NCI-H226 (cell line): ENCODE measurements around the gene LRIT2.
"Not testable (repeated sequence)": the region's sequence is repeated elsewhere in the genome, so short reads cannot be mapped to it uniquely, and the experiment has no call there.

Experiments
- DNase-seq: peaks from one replicate; pipeline ENCODE4 v3.0.0-alpha.2; 2015

The LRIT2 gene

DNA sequence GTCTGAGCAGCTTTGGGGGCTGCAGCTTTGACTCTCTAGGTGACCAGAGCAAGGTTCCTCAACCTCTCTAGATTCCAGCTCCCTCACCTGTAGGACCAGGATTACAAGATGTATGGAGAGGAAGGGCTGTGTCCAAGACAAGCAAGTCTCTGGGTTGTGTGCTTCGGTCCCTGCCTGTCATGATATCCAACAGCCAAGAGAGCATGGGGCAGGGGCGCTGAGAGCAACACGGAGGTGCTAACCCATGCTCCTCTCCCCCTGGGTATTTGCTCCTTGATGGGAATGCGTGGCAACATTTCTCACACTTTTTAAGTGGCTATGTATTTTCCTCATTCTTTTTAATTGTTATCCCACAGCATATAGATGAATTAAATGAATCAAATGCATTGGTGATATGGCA, 20.7 kb downstream of the LRIT2 start:
- DNase-seq, result no peak

DNA sequence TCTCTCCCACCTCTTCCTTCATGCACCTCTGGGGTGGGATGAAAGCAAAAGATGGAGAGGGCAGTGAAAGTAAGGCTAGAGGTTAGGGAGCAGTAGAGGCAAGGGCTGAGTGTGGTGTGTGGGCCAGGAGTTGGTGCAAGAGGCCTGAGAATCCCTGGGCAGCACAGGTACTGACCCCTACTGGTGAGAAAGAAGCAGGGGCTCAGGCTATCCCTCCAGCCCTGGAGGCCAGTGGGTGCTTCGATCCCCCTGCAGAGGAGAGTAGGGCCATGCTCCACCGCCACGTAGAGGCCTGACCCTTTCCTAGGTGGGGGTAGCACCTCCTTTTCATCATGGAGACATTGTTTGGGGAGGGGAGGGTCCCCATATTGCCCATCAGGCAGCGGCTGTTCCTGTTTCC, 21.2 kb downstream of the LRIT2 start:
- DNase-seq, result no peak

- DNase-seq, result no peak
Observed at GRCh38 chr10:84202349-84202748, 23.0 kb downstream of the LRIT2 start.

GRCh38 chr10:84201682-84202081, 23.7 kb downstream of the LRIT2 start:
- no peak for DNase-seq

- DNase-seq, result no peak
Observed at GRCh38 chr10:84201244-84201606, 24.1 kb downstream of the LRIT2 start.

GRCh38 chr10:84200537-84201243, 24.7 kb downstream of the LRIT2 start:
- DNase-seq, result no peak

DNA sequence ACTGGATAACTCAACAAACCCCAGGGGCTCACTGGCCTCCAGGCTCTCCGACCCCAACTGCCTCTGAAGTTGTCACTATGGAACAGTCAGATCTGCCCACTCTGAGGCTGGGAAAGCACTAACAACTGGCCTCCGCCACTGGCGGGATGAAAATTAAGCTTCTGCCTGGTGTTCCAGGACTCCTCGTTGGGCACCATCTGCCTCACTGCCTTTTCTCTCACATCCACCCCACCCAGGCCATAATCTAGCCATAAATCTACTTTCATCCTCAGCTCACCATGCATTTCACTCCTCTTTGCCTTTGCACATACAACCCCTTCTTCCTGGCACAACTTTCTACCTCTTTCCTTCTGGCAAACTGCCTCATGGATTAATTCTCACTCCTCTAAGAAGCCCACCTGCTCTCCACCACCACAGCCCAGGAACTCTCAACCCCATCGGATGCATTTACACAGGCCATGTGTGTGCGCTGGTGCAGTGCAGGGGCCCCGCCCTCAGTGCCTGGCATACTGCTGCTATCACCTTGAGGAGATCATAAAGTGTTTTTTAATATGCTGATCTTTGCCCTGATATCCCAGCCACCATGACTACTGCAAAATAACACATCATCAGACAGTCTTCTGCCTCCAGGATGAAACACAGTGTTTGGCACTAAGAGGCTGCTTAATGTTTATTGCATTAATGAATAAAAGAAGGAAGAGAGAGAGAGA, 27.0 kb downstream of the LRIT2 start:
- DNase-seq, result no peak

DNA sequence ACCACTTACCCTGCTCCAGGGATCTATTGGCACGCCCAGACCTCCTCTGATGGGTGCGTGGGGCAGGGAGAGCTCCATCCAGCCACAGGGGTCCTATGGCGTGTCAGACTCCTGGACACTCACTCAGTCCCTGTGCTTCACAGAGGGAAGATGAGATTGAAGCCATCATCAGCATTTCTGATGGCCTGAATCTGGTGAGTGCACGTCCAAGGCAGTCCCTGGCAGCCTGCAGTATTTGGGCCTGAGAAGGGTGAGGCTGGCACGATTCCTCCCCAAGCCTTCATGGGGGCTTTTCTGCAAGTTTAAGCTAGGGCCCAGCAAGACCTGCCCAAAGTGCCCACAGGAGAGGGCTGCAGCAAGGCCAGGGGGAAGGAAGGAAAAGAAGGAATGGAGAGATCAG, 27.7 kb downstream of the LRIT2 start:
- no peak for DNase-seq

- no peak for DNase-seq
Observed at GRCh38 chr10:84196941-84197340, 28.4 kb downstream of the LRIT2 start.

GRCh38 chr10:84196083-84196482, 29.3 kb downstream of the LRIT2 start:
- no peak for DNase-seq

DNA sequence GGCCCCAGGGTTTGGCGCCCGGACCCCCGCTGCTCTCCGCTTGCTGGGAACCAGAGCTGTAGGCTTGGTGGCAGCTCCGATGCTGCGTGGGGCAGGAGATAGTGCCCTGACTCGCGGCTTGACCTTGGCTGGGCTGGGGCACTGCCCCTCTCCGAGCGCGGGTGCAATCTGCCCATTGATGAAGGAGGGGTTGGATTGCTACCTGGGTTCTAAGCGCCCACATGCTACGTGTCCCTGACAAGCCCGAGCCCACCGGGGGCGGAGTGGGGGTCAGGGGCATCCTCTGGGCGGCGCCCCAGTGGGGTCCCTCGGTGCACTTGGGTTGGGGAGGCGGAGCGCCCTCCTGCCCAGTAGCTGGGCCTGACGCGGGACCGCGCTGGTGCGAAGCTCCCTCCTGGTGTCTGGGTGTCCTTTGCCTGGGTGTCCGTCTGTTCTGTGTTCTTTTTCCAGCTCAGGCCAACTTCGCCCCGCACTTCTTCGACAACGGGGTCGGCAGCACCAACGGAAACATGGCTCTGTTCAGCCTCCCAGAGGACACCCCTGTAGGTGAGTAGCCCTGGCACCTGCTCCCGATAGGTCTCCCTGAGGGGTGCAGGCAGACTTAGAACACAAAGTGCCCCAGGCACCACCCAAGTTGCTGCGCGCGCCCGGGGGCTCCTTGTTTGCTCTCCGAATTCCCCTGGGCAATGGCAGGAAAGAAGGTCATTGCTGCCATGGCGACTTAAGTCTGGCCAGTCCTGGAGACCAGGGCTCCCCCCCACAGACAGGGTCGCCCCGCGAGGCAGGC, 30.1 kb downstream of the LRIT2 start:
- no peak for DNase-seq

GRCh38 chr10:84194424-84195043, 30.8 kb downstream of the LRIT2 start, which contains the start of gene CDHR1:
Gene CDHR1, plus strand, starts transcription at chr10:84194537. Its CDS starts 224 bp downstream, at chr10:84194761.
- no peak for DNase-seq

DNA sequence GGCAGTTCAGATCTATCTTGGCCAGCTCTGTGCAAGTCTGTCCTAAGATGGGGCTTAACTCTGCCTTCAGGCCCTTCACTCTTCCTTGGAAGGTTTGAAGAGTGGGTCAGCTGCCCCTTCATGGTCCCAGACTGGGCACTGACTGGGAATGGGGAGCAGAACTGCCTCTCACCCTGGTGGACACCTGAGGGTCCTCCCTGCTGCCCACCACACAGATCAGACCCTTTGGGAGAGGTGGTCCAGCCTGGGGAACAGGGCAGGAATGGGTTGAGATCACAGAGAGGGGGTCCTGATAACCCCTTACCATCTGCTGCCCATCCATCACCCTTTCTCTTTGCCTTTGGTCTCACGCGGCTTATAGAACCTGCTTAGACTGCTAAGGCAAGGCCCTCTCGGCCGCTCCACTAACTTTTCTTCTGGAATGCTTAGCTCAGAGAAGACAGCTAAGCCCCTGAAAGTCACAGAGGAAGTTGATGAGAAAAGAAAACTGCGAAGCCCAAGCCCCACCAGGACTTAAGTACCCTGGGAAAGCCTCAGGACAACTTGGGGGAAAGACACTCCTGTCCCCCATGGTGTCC, 31.4 kb downstream of the LRIT2 start:
- DNase-seq, result no peak

DNA sequence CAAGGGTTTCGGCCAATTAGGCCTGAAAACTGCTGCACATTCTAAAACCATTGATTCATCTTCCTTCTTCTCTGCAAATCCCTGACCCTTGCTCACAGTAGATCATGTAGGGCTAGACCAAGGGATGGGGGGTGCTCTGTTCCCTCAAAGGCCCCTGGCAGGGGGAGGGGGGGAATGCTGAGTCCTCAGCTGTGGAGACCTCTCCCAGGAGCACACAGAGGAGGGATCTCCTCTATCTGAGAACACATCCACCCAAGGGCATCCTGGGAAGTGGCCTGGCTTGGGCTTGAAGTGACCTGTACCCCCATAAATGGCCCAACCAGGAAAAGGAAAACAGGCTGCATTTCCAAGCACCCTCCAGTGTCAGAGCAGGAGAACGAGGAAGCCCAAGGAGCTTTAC, 32.0 kb downstream of the LRIT2 start:
- no peak for DNase-seq

DNA sequence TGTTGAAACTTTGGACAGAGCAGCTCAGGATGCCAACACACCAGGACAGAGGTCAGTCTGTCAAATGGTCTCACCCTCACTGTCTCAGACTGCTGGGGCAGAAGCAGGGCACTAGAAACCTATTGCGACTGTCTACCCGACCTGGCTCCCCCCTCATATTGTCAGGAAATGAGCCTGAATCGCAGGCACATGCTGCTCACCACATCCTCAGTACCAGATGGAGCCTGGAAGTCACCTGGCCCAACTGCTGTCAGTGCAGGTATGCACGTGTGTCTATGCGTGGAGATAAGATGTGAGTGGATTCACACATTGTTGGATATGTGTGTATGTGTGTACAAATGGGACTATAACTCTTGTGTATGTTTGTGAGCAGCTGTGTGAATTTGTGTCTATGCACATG, 34.2 kb downstream of the LRIT2 start:
- DNase-seq, result no peak

GRCh38 chr10:84190621-84191020, 34.7 kb downstream of the LRIT2 start:
- DNase-seq, result no peak

GRCh38 chr10:84188815-84189214, 36.5 kb downstream of the LRIT2 start:
- DNase-seq, result no peak

GRCh38 chr10:84185526-84186175, 39.7 kb downstream of the LRIT2 start:
- no peak for DNase-seq

DNA sequence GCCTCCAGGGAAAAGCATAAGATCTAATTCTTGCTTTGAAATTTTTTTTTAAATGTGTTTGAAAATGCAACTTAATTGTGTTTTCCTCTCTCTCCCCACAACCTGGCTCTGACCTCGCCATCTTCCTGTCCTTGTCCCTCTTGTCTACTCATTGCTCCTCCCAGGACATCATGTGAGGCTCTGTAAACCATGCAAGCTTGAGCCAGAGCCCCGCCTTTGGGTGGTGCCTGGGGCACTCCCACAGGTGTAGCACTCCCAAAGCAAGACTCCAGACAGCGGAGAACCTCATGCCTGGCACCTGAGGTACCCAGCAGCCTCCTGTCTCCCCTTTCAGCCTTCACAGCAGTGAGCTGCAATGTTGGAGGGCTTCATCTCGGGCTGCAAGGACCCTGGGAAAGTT, 40.8 kb downstream of the LRIT2 start:
- DNase-seq, result no peak

DNA sequence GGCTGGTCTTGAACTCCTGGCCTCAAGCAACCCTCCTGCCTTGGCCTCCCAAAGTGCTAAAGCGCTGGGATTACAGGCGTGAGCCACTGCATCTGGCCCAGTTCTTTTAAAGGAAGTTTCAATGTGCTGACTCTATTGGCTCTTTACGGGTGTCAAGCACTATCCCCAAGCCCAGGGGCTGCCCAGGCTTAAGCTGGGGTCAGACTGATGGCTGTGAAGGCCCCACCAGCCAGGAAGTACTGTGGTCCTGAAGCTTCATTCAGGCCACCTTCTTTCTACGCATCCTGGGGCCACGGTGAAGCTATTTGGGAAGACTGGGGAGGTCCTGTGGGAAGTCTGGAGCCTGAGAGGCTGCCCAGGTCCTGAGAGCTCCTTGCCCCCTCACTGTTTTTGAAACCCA, 43.7 kb downstream of the LRIT2 start:
- no peak for DNase-seq

- not testable (repeated sequence) for DNase-seq
Observed at GRCh38 chr10:84180386-84180785, 45.0 kb downstream of the LRIT2 start.

DNA sequence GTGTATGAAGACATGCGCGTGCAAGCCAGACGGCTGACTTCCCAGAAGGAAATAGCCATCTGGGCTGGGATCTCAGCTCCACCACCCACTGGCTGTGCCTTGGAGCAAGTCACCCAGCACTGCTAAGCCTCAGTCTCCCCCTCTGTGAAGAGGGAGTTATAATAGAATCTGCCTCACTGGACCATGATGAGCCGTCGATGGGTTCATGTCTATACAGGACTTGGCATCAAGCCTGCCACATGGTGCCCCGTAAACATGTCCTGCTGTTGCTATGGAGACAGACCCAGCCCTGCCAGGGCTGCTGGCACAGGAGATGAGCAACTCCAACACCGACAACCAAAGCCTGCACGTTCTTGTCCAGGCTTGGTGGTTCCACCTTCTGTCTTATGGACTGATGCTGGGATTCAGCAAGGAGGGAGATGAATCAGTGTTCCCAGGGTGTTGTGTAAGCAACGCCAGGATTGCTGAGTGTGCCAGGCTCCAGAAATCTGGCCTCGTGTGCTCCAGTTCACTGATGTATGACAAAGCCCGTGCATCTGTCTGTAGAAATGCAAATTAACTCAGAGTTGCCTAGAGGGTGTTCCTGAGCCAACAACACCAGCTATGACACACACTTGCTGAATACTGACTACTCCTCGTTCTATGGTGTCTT, 46.2 kb downstream of the LRIT2 start:
- no peak for DNase-seq
